G401.6 (cell line): ENCODE results near the gene NR6A1.

Source experiments
- FAIRE-seq: peaks from 2 replicates; lab custom pipeline; 2012; peaks lifted over from hg19 to GRCh38; lab: Jason Lieb, UNC

The NR6A1 gene

GRCh38 chr9:124518116-124518515, 253.0 kb downstream of the NR6A1 start:
- FAIRE-seq: no peak

- no peak for FAIRE-seq
Measured at GRCh38 chr9:124517600-124517999, 253.5 kb downstream of the NR6A1 start.

GRCh38 chr9:124514874-124515273, 256.2 kb downstream of the NR6A1 start:
- FAIRE-seq: no peak

GRCh38 chr9:124514125-124514524, 257.0 kb downstream of the NR6A1 start:
- no peak for FAIRE-seq

GRCh38 chr9:124513376-124513994, 257.6 kb downstream of the NR6A1 start:
- no peak for FAIRE-seq

DNA sequence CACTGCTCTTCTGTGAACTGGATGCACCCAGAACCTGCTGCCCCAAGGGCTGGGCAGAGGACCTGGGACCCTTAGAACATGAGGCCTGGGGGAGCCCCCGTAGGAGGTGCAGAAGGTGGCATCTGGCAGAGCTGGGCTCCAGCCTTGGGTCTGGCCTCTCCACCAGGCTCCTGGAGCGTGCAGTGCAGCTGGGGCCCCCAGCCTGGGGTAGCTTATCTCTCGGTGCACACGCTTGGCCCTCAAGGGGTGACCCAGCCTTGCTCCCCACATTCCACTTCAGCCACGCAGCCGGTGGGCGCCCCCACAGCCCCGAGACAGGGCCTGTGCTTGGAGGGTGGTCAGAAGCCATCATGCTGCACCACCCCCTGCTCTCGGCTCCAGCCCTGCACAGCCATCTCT, 258.3 kb downstream of the NR6A1 start:
- no peak for FAIRE-seq

- no peak for FAIRE-seq
Measured at GRCh38 chr9:124511891-124512805, 259.0 kb downstream of the NR6A1 start.

DNA sequence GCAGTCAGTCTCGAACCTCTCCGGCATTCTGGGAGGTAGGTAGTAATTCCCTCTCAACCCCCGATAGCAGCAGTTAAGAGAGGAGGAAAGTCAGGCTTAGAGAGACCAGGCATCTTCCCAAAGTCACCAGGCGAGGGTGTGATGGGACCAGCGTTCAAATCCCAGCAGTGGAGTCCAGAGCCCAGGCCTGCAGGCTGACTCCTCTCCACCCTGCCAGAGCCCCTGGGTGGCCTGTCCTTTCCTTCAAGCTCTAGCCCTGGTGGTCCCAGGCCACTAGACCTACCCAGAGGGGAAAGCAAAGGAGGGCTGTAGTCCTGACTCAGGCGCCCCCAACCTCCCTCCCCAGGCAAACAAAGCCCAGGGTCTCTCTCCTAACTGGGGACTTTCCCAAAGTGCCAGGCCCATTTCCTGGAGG, 259.7 kb downstream of the NR6A1 start:
- no peak for FAIRE-seq

GRCh38 chr9:124510650-124511425, 260.3 kb downstream of the NR6A1 start:
- FAIRE-seq: no peak

GRCh38 chr9:124507880-124508423, 263.2 kb downstream of the NR6A1 start:
- no peak for FAIRE-seq

DNA sequence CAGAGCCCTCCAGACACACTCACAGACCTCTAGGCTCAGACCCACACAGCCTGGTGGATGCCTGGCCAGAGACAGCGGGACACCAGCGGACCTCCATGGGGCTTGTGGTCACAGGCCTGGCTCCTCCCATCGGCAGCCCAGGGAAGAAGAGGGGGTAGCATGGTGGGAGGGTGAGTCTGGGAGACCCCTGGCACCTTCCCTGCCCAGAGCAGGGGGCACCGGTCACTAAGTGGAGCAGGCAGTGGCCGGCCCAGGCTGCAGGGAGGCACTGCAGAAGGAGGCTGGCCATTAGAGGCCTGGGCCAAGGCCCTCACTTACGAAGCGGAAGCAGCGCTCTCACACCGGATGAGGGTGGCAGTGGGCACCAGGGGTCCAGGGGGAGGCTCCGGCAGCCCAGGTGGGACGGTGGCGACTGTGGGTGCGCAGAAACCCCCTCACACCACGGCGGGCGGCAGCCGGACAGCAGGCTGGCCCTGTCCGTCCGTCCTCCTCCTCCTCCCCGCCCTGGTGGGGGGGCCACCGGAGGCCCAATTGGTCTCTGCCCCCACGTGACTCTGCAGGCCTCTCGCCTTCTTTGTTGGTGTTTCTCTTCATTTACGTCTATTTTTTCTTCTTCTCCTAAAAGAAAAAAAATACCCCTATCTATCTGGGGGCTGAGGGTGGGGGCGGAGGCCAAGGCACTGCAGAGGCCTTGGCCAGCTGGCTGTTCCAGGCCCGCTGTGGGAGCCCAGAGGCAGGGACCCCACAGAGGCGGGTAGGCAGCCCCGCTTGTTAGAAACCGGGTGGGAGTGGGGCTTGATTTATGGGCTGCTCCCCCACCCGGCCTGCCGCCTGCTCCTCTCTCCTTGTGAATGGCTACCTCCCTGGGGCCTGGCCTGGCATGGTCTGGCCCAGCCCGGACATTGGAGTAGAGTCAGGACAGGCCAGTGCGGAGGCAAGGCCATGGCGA, 263.9 kb downstream of the NR6A1 start, which contains the start of gene NR5A1:
NR5A1 (minus strand) TSS at position 469 of the 949 bp plus-strand sequence. CDS start 4,004 bp downstream, outside the sequence.
- no peak for FAIRE-seq

GRCh38 chr9:124506433-124506832, 264.7 kb downstream of the NR6A1 start:
- no peak for FAIRE-seq

DNA sequence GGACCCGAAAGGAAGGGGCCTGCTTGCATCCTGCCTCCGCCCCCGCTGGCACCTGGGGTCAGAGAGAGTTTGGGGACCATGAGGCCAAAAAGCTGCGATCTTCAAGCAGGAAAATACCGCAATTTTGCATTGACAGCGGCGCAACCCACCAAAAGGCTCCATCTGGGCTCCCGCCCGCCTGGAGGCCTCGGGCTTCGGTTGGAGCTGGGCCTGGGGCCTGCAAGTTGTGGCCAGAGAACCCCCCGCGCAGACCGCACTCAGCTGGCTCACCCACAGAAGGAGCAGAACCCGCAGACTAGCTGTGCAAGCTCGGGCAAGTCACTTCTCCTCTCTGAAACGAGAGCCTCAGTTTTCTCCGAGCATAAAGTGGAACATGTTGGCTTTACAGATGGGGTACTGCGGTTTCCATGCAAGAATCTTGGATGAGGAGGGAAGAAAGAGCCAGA, 265.2 kb downstream of the NR6A1 start:
- no peak for FAIRE-seq

DNA sequence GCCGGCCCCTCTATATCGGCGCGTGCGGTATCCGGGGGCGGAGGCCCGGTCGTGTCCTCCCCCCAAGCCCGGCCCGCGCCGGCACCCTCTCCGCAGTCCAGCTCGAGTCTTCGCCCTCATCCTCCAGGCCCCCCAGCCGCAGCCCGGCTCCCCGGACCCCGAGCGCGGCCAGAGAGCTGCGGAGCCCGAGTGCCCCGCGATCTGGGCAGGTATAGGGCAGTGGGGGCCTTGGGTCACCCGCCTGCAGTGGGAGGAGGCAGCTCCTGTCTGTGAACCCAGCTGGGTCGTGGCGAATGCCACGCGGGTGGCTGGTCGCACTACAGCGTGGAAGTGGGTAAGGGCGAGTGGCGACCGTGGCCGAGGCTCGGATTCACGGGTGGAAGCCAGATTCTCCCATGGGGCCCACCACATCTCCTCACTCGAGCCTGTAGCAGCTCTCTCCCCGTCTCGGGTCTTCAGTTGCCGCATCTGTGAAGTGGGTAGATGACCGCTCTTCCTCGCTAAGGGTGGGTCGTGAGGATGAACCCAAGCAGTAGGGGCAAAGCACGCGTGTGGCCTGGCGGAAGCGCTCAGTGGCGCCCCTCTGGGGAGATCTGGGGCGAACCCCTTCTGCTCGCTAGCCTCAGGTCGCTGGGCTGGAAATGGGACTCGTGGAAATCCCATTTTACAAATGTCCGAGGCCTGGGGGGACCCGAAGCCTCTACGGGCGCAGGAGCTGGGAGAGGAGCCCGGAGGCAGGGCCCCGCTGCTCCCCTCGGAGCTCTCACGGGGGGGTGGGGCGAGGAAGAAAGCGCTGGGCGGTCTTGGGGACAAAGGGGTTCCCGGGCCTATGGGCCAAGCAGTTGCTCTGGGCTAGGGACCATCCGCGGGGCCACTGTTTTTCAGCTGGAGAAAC, 265.9 kb downstream of the NR6A1 start:
- FAIRE-seq: no peak

DNA sequence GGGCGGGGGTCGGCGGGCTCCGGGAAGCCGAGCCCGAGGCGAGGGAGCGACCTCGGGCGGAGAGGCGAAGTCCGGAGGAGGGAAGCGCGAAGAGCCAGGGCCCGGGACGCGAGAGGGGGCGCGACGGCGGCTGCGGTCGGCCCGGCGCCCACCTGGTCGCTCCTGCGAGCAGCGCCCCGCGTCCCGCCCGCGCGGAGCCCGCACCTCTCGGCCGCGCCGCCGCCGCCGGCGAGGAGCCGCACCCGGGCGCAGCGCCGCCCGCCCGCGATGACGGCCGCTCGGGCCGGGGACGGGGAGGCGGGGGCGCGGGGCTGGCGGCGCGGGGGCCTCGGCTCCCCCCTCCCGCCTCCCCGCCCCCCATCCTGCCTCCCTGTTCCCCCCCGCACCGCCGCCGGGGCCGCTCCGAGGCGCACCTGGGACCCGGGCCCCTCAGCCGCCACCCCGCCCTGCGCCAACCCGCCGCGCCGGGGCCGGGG, 266.5 kb downstream of the NR6A1 start:
- no peak for FAIRE-seq

DNA sequence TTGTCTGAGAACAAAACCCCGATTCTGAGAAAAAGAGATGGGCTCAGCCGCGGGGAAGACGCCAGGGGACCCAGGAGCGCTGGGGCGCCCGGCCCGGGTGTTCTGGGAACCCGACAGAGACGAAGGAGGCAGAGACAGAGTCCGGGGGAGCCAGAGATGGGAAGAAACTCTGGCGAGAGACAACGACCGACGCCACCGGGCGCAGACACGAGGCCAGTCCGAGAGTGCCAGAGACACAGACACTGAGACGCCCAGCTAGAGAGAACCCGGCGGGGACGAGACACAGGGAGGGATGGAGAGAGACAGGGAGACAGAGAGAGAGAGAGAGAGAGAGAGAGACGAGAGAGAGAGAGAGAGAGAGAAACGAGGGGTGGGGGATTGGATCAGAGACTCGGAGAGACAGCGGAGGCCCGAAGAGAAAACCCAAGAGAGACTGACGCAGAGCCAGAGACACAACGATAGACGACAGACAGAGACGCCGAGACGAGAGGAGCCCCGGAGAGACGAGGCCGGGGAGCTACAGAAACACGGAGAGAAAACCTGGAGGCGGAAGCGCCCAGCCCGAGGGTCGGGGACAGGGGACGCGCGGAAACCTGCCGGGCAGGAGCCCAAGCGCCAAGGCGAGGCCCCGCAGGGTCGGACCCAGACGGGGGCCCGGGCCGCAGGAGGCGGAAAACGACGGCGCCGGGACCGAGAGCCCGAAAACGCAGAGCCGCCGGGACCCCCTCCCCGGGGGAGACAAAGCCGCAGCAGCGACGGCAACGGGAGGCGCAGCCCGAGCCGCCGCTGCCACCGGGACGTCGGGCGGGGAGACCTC, 267.2 kb downstream of the NR6A1 start:
- FAIRE-seq: no peak

- no peak for FAIRE-seq
Measured at GRCh38 chr9:124502711-124503702, 268.1 kb downstream of the NR6A1 start.
